PFSK-1 (cell line): Measurements from ENCODE around the gene SLC29A2.

Experiments used
- FOXP2 ChIP-seq: optimal IDR thresholded peaks from 2 replicates; pipeline ENCODE3; 2011; ENCODE audit warnings: borderline replicate concordance, control low read depth, inconsistent platforms; ENCODE audit not compliant: insufficient read depth; ENCODE audit errors: extremely low read length, extremely low read depth
- POLR2AphosphoS5 ChIP-seq: IDR thresholded peaks from 2 replicates; pipeline ENCODE4 v1.6.1; 2012; ENCODE audit warnings: low read depth, mild to moderate bottlenecking, control low read depth, low read length, moderate library complexity
- TAF1 ChIP-seq: IDR thresholded peaks from 2 replicates; pipeline ENCODE4 v1.6.1; 2012; ENCODE audit warnings: low read length, control low read depth, borderline replicate concordance; ENCODE audit not compliant: insufficient read depth
- TF ChIP-seq, protein P1 (sequence below), 2 experiments: IDR thresholded peaks; 2 replicates each; pipeline versions ENCODE4 v1.6.1 to v1.8.0; 2011 to 2012; ENCODE audit warnings: low read depth in 2 of 2, low read length in 2 of 2, control low read depth in 1 of 2, inconsistent platforms in 1 of 2, mild to moderate bottlenecking in 1 of 2, moderate library complexity in 1 of 2; ENCODE audit not compliant: insufficient read depth in 1 of 2

DNA sequence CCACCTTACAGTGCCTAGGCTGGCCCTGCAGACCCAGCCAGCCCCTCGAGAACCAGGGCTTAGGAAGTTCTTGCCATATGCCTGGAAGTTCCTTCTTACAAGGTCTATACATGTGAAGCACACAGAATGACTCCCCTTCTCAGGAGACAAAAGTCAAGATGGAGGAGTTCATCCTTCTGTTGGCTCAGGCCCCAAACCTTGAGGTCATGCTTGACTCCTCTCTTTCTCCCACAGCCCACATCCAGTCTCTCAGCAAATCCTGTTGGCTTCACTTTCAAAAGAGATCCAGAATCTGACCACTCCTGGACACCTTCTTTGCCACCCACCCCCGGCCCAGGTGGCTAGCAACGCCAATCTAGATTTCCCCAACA lies 53.0 kb downstream of the SLC29A2 start:
- TF ChIP-seq FOXP2: no peak
- TF ChIP-seq POLR2AphosphoS5: no peak
- TF ChIP-seq, protein P1, sequence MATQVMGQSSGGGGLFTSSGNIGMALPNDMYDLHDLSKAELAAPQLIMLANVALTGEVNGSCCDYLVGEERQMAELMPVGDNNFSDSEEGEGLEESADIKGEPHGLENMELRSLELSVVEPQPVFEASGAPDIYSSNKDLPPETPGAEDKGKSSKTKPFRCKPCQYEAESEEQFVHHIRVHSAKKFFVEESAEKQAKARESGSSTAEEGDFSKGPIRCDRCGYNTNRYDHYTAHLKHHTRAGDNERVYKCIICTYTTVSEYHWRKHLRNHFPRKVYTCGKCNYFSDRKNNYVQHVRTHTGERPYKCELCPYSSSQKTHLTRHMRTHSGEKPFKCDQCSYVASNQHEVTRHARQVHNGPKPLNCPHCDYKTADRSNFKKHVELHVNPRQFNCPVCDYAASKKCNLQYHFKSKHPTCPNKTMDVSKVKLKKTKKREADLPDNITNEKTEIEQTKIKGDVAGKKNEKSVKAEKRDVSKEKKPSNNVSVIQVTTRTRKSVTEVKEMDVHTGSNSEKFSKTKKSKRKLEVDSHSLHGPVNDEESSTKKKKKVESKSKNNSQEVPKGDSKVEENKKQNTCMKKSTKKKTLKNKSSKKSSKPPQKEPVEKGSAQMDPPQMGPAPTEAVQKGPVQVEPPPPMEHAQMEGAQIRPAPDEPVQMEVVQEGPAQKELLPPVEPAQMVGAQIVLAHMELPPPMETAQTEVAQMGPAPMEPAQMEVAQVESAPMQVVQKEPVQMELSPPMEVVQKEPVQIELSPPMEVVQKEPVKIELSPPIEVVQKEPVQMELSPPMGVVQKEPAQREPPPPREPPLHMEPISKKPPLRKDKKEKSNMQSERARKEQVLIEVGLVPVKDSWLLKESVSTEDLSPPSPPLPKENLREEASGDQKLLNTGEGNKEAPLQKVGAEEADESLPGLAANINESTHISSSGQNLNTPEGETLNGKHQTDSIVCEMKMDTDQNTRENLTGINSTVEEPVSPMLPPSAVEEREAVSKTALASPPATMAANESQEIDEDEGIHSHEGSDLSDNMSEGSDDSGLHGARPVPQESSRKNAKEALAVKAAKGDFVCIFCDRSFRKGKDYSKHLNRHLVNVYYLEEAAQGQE (IDR thresholded peaks at IDR 0.05; ENCODE audit: insufficient read depth in 1 of 2, low read depth in 2 of 2, low read length in 2 of 2): no peak
- TF ChIP-seq TAF1: no peak
